G401 (cell line): Measurements from ENCODE around the gene SMARCAL1. TPM values are rescaled to one million over a fixed set of nuclear protein-coding genes. Genes with fewer than 3 reads are reported as not detected.

ENCODE experiments used
- DNase-seq: peaks from one replicate; pipeline ENCODE4 v3.0.0-alpha.2; 2015; ENCODE audit warnings: low spot score
- in situ Hi-C: cut with HindIII; loops from 2 replicates; pipeline ENCODE4 v1.10.0; 2016; ENCODE audit warnings: low sequenced_read_pairs, mixed read lengths
- total RNA-seq: library from RNA; depleted of rRNA; stranded (reverse); fragments of >200 nt; shearing (Covaris generic); gene quantifications from 2 replicates; pipeline ENCODE4 v1.2.3, GENCODE V29; 2014

Gene SMARCAL1
- total RNA-seq, 1 experiment from 2014 or later = 12.6 TPM

GRCh38 chr2:216492597-216493333, 80.5 kb downstream of the SMARCAL1 start:
- DNase-seq = no peak
- in situ Hi-C loops = no loop called here

- no peak for DNase-seq
- in situ Hi-C loops = no loop called here
Observed at GRCh38 chr2:216493334-216493685, 81.0 kb downstream of the SMARCAL1 start.

DNA sequence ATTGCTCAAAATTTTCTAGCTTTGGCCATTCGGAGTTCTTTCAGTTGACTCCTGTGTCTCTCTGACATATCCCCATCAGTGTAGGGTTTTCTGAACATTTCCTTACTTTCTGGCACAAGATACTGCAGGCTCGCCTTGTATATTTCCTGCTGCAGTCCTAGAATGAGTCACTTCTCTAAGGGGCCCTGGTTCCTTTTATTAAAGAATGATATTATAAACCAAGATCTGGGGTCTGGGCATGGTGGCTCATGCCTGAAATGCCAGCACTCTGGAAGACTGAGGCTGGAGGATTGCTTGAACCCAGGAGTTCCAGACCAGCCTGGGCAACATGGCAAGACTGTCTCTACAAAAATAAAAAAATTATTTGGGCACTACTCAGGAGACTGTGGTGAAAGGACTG, 83.4 kb downstream of the SMARCAL1 start:
- DNase-seq = no peak
- in situ Hi-C loops = no loop called here

GRCh38 chr2:216497382-216498069, 85.2 kb downstream of the SMARCAL1 start:
- in situ Hi-C loops = no loop called here

GRCh38 chr2:216498070-216498378, 85.7 kb downstream of the SMARCAL1 start:
- in situ Hi-C loops = no loop called here
- no peak for DNase-seq

More at GRCh38 chr2:216497382-216498069, 85.2 kb downstream of the SMARCAL1 start:
- DNase-seq = no peak

DNA sequence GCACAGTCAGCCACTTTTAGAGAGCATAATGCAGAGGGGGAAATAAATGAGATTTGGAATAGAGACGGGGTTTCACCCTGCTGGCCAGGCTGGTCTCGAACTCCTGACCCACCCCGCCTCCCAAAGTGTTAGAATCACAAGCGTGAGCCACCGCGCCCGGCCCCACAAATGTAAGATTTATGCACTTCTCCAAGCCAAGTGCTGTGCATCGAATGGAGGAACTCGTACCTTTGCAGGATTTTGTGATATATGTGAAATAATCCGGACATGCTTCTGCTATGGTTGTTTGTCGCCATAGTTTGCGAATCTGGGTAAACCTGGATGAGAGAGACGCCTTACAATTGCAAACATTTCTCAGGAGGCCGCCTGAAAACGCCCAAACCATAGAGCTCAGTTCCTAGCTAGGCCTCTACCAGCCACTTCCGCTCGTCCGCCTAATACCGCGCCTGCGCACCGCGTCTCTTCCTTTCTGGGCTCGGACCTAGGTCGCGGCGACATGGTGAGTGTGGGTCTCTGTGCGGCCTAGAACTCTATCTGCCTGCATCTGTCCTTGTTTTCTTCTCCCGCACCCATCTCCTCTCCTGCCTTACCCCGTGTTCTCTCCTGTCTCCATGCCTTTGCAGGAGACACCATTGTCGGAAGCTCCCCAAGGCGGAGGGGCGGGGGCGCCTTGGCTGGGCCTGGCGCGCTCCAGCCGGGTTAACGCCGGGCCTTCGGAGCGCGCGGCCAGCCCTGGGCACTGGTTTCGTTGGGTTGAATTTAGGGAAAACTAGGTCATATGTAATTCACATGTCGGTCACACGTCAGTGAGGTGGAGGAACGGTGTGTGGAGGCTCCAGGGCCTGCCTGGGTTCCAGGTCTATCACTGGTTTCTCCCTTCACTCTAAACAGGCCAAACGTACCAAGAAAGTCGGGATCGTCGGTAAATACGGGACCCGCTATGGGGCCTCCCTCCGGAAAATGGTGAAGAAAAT, 86.4 kb downstream of the SMARCAL1 start, which contains the start of gene RPL37A:
Gene RPL37A, plus strand, starts transcription at position 466 of the 974 bp plus-strand sequence. Its CDS starts 31 bp downstream, at position 497.
- in situ Hi-C loops = no loop called here
- peak; percentile 96 for DNase-seq

GRCh38 chr2:216499641-216500218, 87.4 kb downstream of the SMARCAL1 start:
- in situ Hi-C loops = no loop called here
- DNase-seq = no peak

GRCh38 chr2:216500572-216500971, 88.3 kb downstream of the SMARCAL1 start:
- no peak for DNase-seq
- in situ Hi-C loops = no loop called here

- in situ Hi-C loops = no loop called here
- DNase-seq = no peak
Observed at GRCh38 chr2:216501854-216502253, 89.6 kb downstream of the SMARCAL1 start.

- no peak for DNase-seq
- in situ Hi-C loops = no loop called here
Observed at GRCh38 chr2:216502381-216503158, 90.3 kb downstream of the SMARCAL1 start.

GRCh38 chr2:216503159-216503629, 90.9 kb downstream of the SMARCAL1 start:
- in situ Hi-C loops = no loop called here
- DNase-seq = no peak

GRCh38 chr2:216503697-216504375, 91.6 kb downstream of the SMARCAL1 start:
- in situ Hi-C loops = no loop called here

DNA sequence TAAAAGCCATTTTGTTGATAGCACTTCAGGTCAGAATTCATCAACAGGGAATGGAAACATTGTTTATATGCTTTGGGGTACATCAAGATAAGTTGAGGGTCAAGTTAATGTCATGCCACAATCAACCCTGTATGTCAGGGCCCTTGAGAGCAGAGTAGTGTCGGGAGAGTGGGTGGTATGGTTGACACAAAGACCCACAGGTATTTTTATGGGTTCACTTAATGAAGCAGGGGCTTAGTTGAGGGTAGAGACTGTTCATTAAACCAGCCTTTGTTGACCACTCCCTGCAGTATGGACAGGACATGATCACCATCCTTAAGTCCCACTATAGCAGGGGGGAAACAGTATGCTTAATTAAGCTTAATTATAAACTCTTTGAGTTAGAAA, 92.1 kb downstream of the SMARCAL1 start:
- in situ Hi-C loops = no loop called here
- no peak for DNase-seq

More at GRCh38 chr2:216503697-216504375, 91.6 kb downstream of the SMARCAL1 start:
- DNase-seq = no peak

GRCh38 chr2:216505133-216506106, 93.1 kb downstream of the SMARCAL1 start:
- no peak for DNase-seq
- in situ Hi-C loops = no loop called here

DNA sequence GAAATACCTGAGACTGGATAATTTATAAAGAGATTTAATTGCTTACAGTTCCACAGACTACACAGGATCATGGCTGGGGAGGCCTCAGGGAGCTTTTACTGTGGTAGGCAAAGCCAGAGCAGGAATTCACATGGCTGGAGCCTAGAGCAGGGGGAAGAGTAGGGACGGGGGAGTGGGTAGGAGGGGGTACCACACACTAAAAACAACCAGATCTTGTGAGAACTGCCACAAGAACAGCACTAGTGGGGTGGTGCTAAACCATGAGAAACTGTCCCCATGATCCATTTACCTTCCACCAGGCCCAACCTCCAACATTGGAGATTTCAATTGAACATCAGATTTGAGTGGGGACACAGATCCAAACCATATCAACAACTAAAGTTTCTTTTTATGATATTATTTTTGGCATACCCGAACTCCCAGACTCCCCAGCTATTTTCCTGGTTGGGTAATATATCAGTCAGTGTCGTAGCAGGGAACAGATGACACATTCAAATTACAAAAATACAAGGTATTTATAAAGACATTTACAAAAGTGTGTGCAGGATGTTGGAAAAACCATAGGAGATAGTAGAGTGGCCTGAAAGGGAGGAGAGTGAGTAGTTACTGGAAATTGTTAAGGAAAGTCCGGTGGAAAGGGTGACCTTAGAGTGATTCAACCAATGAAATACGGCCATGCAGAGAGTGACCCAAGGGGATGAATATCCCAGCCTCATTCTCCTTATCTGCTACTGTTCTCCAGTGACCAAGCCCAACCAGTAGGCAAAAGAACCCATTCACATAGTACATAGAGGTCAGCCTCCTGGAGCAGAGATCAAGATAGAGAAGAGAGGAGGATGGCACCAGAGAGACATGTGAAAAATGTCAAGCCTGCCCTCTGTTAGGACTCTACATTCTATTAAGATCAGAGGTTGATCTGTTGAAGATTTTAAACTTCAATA, 95.2 kb downstream of the SMARCAL1 start:
- in situ Hi-C loops = no loop called here
- no peak for DNase-seq

DNA sequence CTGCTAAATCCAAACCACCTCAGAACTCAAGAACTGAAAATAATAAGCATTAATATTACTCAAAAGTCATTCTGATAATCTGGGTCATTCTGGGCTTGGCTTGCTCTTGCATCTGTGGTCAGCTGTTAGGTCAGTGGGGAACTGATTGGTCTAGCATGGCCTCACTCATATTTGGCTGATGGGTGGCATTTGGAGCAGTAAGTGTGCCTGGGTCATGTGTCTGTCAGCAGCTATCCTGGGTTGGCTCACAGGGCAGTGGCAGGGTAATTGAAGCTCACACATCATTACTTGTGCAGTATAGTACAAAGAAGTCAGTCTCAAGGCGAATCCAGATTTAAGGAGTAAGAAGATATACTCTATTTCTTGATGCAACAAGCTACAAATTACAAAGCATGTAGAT, 95.9 kb downstream of the SMARCAL1 start:
- in situ Hi-C loops = no loop called here
- no peak for DNase-seq
